Measurements from ENCODE around the gene GALNT17.

GRCh38 chr7:71112436-71112835, 19.5 kb upstream of the GALNT17 start:
- TF ChIP-seq USF1 (IDR thresholded peaks at IDR 0.05) = no peak
- TF ChIP-seq REST (IDR thresholded peaks at IDR 0.05; ENCODE audit: low read depth) = no peak
- TF ChIP-seq EGR1 (IDR thresholded peaks at IDR 0.05) = no peak
- no peak for TF ChIP-seq CEBPB (IDR thresholded peaks at IDR 0.05)
- no peak for TF ChIP-seq TEAD4 (IDR thresholded peaks at IDR 0.05)
- TF ChIP-seq FOXM1 (IDR thresholded peaks at IDR 0.05; ENCODE audit: borderline replicate concordance, low read depth) = no peak
- TF ChIP-seq EP300 (IDR thresholded peaks at IDR 0.05; ENCODE audit: borderline replicate concordance) = no peak
- no peak for TF ChIP-seq RAD21 (IDR thresholded peaks at IDR 0.05; ENCODE audit: low read depth)
